Stimulated activated CD8-positive, alpha-beta memory T cell treated with anti-CD3 and anti-CD28 coated beads, Interleukin-15, amount 100 ng/mL, for 24 hours (primary cell): ENCODE results near the gene CNOT2.
A peak's percentile ranks its signal among the peaks of the same experiment; 100 is the strongest.

ENCODE experiments used
- DNase-seq: peaks from one replicate; pipeline ENCODE4 v3.0.0-alpha.2; 2020; ENCODE audit warnings: low read depth

Gene CNOT2, protein sequence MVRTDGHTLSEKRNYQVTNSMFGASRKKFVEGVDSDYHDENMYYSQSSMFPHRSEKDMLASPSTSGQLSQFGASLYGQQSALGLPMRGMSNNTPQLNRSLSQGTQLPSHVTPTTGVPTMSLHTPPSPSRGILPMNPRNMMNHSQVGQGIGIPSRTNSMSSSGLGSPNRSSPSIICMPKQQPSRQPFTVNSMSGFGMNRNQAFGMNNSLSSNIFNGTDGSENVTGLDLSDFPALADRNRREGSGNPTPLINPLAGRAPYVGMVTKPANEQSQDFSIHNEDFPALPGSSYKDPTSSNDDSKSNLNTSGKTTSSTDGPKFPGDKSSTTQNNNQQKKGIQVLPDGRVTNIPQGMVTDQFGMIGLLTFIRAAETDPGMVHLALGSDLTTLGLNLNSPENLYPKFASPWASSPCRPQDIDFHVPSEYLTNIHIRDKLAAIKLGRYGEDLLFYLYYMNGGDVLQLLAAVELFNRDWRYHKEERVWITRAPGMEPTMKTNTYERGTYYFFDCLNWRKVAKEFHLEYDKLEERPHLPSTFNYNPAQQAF

DNA sequence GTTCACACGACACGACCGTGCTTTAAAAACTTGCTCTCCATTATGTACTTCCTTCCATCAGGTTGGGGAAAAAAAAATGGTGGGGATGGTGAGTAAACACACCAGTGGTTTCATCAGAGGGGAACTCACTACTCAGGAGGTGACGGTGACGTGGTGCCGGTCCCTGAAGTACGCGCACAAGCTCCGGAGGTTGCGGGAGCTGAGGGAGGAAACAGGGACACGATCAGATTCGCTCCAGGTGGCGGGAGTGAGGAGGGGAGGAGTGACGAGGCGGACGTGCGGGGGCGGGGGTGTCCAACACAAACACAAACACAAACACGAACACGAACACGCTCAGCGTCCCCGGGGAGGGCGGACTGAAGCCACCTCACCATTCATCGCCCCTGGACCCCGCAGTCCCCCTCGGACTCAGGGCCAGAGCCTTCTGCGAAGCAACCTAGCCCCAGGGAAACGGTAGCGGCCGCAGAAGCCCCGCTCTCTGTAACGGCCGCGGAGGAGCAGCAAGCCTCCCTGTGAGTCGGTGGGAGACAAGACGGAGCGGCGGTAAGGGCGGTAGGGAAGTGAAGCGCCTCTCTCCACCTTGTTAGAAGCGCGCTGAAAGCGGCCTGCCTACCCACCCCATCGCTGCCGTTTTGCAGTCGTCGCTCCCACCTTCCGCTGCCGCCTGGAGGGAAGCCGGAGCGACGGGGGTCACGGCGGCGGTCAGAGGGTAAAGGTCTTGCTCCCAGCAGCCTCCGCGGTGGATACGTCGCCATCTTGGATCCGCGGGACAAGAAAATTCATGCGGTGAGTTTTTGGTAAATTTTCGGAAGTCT, at the start of gene CNOT2:
TSS of gene CNOT2 (plus strand) at position 739 of the 815 bp plus-strand sequence. CDS start 34,794 bp downstream, outside the sequence.
- DNase-seq, result peak; percentile 76

DNA sequence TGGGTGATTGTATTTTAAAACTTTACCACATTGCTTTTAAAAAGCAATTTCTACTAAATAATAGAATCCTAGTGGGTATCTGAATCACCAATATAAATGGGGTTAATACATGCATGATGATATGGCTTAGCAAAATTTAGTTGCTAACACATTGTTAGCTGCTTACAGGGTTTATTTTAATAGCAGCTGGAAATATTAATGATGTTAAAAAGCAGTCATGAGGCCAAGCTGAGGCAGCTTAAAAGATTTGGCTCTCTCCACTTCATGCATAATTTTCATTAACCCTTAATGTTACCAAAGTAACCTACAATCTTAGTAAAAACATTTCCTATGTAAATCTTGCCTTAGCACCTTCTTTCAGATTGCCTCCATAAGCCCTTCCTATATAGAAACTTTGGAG, 49.2 kb upstream of the CNOT2 start:
- DNase-seq, result no peak

DNA sequence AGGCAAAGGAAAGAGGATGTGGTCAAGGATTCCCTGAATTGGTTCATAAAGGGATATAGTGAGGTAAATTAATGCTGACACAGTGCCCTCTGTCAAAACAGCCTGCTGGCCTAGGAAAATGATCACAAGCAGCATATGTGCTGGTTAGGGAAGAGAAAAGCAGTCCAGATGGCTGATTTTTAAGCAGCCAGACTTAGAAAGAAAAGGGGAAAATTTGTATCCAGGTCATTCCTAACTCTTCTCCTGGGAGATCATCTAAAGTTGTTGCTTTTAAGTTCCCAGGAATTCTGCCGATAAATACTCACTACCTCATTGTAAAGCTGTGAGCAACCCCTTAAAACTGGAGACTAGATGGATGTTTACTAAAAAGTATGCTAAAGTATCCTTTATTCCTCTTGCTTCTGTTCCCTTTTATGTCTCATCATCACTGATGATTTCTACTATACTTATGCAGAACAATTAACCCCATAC, 46.4 kb upstream of the CNOT2 start:
- no peak for DNase-seq

DNA sequence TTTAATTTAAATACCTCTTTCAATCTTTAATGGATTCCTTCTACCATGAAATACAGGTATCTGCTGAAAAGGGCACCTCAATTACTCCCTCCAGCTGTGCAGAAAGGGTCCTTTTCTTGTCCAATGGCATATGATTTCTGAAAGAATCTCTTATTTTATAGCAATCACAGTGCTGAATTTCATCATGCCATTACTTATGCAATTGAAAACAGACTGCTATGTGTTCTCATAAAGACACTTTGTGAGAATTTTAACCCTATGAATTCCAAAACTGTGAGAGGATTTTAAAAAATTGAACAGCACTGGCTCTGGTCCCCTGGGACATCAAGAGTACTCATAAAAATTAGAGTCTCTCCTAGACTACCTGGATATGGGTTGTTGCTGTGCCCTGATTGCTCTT, 45.9 kb upstream of the CNOT2 start:
- no peak for DNase-seq

GRCh38 chr12:70213707-70214106, 29.5 kb upstream of the CNOT2 start:
- no peak for DNase-seq

DNA sequence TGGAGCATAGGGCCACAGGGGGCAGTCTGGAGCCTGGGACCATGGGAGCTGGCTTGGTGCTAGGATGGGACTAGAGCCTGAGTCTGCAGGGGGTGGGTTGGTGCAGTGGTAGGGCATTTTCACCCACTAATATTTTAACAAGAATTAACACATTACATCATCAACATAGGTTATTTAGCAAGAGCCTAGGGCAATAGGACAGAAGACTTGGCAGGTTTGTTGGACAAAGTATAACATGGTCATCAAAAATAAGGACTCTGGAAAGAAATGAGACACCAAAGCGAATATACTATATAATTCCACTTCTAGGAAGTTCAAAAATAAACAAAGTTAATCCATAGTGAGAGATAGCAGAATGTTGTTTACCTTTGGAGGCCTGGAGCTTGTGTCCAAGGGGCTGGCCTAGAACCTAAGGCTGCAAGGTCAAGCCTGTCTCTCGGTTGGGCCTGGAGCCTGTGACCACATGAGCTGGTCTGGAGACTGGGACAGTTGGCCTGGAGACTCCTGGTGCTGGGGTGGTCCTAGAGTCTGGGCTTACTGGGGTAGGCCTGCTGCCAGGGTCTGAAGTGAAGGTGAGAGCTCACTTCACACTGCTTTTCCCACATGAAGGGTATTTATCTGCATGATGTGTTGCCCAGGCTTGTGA, 28.1 kb upstream of the CNOT2 start:
- no peak for DNase-seq

DNA sequence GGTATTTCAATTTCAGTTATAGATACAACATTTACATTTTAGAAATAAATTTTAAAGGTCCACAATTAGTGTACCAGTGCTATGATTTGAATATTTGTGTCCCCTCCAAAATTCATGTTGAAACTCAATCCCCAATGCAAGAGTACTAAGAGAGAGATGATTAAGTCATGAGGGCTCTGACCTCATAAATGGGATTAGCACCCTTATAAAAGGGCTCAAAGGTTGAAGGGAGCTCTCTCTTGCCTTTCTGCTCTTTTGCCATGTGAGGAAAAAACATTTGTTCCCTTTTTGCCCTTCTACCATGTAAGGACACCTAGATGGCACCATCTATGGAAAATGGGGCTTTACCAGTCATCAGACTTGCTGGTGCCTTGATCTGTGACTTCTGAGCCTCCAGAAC, 25.8 kb upstream of the CNOT2 start:
- no peak for DNase-seq

DNA sequence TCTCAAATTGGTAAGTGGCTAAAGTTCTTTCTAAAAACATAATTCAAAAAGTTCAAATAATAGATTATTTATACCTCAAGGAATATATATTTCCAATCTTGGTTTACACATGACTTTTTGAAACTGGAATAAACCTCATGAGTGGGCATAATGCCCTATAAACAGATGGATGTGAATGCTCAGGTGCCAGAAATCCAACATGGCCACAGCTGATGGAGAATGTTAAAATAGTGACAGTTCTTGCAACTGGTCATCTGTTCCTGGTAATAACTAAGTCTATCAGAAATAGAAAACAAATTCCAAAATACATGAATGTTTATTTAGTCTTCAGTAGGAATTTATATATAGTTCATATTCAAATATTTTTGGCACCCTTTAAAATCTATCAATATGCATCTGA, 21.6 kb upstream of the CNOT2 start:
- no peak for DNase-seq

DNA sequence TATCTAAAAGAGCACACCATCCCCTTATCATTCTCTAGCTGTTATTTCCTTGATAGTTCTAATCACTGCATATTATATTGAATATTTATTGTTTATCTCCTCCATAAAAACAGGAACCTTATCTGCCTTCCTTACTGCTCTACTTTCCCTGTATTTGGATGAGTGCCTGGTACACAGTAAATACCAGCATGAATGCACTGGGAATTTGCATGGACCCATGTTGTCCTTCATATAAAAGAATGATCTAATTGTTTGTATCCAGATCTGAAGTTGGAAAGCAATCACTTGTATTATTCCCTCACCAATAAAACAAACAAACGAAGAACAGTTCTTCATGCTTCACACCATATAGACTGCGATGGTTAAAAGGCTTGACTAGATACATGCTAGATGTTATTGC, 15.3 kb upstream of the CNOT2 start:
- DNase-seq, result no peak

- no peak for DNase-seq
Measured at GRCh38 chr12:70230934-70231606, 12.2 kb upstream of the CNOT2 start.

GRCh38 chr12:70236990-70237389, 6.2 kb upstream of the CNOT2 start:
- no peak for DNase-seq

DNA sequence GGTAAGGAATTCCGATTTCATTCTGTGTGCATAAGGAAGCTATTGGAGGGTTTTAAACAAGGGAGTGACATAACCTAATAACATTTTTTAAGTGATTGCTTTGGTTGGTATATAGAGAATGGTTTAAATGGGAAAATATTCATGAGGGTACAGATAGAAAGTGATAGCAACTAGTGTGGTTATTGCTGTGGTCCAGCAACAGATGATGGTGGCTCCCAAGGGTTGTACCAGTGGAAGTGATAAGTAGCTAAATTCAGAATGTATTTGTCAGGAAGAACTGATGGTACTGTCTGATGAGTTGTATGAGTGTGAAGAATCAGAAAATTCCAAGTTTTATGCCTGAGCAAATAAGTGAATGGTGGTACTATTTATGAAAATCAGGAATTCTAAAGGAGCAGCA, 2.6 kb upstream of the CNOT2 start:
- DNase-seq, result no peak

DNA sequence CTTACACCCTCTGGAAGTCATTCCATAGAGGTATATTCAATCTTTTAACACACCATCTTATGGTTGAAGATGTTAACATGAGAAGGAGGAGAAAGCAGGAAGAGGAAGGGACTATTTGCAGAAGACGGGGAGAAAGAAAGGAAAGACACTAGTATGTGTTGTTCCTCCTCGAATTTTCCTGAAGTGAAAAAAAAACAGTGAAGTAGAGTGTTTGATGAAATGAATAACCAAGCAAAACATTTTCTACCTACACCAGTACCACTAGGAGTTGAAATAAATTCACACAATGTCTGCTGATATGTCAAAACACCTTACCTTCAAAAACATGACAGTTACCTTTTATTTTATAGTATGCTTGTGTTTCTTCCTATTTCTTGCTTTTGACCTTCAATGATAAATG, 1.4 kb upstream of the CNOT2 start:
- no peak for DNase-seq

DNA sequence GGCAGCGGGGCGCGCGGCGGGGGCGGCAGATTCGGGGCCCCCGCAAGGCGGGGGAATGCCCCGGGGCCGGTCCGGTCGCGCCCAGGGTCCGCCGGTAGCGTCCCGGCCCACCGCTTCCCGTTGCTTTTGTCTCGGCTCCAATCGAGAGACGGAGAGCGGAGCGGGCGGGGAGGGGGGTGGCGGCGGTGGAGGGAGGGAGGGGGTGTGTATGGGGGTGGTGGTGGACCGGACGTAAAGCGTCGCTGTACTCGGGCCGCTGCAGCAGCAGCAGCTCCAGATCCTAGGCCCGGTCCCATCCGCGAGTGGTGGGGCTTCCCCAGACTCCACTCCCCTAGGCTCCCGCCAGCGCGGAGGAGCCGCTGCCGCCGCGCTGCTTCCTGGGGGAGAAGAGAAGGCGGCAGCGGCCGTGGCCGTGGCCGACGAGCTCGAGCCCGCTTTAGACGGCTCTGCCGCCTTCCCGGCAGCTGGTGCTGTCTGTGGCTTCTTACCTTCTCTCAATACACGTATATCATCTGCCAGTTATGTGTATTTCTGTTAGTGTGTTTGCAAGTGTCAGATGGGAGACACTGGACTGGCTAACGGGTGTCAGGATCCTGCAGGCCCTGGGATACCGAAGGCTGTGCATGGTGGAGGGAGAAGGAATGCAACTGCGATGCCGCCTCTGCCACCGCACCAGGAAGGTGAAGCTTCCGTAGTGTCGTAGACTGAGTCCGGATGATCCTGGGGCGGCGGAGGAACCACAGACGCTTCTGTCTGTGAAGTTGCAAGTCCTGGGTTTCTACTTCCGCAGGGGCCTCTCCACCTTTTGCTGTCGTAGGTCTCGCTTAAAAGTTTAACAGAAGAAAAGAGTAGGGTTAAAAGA, 508 bp downstream of the CNOT2 start:
- peak; percentile 25 for DNase-seq

DNA sequence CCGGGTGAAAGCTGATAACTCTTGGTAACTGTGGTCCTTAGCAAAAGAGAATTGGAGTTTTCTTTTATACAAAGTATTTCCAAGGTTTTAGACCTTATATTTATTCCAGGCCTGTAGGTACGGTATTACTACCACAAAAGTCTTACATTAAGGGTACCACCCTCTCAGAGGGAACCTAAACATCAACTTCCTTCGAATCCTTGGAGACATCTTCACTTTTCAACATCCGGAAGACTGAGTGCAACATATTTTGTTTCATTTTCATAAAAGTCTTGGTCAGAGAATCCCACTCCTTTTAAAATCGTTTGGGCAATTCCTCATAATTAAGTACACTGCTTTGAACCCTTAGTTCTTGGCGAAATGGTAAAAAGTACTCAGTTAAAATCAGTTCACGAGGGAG, 1.2 kb downstream of the CNOT2 start:
- no peak for DNase-seq

GRCh38 chr12:70245458-70245857, 2.2 kb downstream of the CNOT2 start:
- no peak for DNase-seq

DNA sequence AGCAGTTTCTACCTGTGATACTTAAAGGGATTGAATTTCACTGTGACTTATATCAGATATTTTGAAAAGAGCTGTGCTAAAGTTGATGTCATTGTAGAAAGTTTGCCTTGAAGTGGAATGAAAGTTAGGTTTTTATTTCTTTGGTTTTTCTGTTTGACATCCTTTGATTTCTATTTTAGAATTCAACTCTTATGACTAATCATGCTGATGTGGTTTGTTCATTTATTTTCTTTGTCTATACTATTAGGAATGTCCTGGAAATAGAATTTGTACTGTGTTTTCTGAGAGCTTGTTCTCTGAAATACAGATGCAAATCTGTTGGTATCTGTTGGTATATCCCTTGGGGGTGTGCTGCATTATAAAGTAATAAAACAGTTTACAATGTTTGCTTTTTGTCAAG, 3.3 kb downstream of the CNOT2 start:
- no peak for DNase-seq

DNA sequence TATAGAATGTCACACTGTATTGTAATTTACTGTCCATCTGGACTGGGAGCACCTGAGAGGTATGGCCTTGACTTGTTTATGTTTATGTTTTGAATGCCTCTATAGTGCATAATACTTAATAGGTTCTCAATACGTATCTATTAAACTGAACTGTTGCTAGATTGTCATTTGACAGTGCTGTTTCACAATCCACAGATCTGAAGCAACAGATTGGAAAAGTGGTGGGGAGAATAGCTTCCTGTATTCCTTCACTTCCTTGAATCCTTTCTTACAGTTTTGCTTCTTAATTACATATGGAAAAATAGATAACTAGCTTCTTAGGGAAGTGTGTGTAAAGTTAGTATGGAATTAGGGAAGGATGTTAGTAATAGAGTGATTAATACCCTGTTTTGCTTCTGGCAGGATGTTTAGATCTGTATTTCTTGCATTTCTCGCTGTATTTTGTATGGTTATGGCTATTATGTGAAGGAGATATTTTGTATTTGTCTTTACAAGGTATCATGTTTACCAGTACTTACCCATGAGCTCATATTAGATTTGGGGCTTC, 4.5 kb downstream of the CNOT2 start:
- DNase-seq, result no peak

GRCh38 chr12:70248876-70249275, 5.6 kb downstream of the CNOT2 start:
- no peak for DNase-seq

- no peak for DNase-seq
Measured at GRCh38 chr12:70249903-70250302, 6.7 kb downstream of the CNOT2 start.

DNA sequence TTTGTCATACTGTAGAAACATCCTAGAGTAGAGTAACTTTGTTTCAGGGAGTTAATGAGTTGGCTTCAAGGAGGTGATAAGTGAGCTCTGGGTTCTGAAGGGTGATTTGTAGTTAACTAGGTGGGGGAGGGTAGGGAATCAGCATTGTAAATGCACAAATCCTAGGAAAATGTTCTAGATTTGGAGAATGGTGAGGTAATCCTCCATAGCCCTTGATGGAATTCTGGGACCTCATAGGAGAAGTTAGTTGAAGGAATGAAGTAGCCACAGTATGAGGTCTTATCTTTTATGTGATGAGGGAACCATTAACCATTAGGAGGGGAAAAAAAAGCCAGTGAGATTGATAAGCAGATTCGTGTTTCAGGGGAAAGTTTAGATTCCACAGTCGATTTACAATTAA, 8.0 kb downstream of the CNOT2 start:
- no peak for DNase-seq
